Stimulated activated CD8-positive, alpha-beta memory T cell treated with anti-CD3 and anti-CD28 coated beads, Interleukin-15, amount 100 ng/mL, for 1 hour (primary cell): Measurements from ENCODE around the gene SLC25A22.

Source experiments
- DNase-seq: peaks from one replicate; pipeline ENCODE4 v3.0.0-alpha.2; 2020; ENCODE audit warnings: low read depth

Gene SLC25A22

GRCh38 chr11:803467-803742 is 5.3 kb upstream of the SLC25A22 start:
- DNase-seq = no peak

- no peak for DNase-seq
Measured at GRCh38 chr11:802693-803466, 4.8 kb upstream of the SLC25A22 start.

GRCh38 chr11:802018-802617 is 4.0 kb upstream of the SLC25A22 start:
- no peak for DNase-seq

- no peak for DNase-seq
Measured at GRCh38 chr11:801097-801780, 3.2 kb upstream of the SLC25A22 start.

GRCh38 chr11:800473-800872 is 2.4 kb upstream of the SLC25A22 start:
- no peak for DNase-seq

GRCh38 chr11:799641-800316 is 1.7 kb upstream of the SLC25A22 start:
- no peak for DNase-seq

GRCh38 chr11:797296-798092 is 587 bp downstream of the SLC25A22 start:
- DNase-seq = peak; percentile 42

GRCh38 chr11:796565-797295 is 1.4 kb downstream of the SLC25A22 start:
- DNase-seq = no peak

- DNase-seq = peak; percentile 29
Measured at GRCh38 chr11:795634-796564, 2.2 kb downstream of the SLC25A22 start.

GRCh38 chr11:794766-795633 is 3.1 kb downstream of the SLC25A22 start:
- no peak for DNase-seq

GRCh38 chr11:794013-794765 is 3.9 kb downstream of the SLC25A22 start:
- no peak for DNase-seq

GRCh38 chr11:793556-793955 is 4.5 kb downstream of the SLC25A22 start:
- DNase-seq = no peak

GRCh38 chr11:792873-793272 is 5.2 kb downstream of the SLC25A22 start:
- DNase-seq = no peak

- DNase-seq = no peak
Measured at GRCh38 chr11:792535-792821, 5.6 kb downstream of the SLC25A22 start.

- DNase-seq = no peak
Measured at GRCh38 chr11:791658-792534, 6.2 kb downstream of the SLC25A22 start.

- no peak for DNase-seq
Measured at GRCh38 chr11:790721-791564, 7.1 kb downstream of the SLC25A22 start.

- no peak for DNase-seq
Measured at GRCh38 chr11:789943-790342, 8.1 kb downstream of the SLC25A22 start, which contains the start of gene CEND1. Gene CEND1 (minus strand): TSS chr11:790090. CDS start chr11:788576, 1,514 bp downstream.
